ENCODE measurements around the gene B4GALT5.

Gene B4GALT5

GRCh38 chr20:49589747-49590146 is 123.9 kb downstream of the B4GALT5 start:
- DNase-seq (ENCODE audit: low spot score): no peak

GRCh38 chr20:49587111-49587570 is 126.5 kb downstream of the B4GALT5 start:
- DNase-seq (ENCODE audit: low spot score): no peak
- TF ChIP-seq, protein P1, sequence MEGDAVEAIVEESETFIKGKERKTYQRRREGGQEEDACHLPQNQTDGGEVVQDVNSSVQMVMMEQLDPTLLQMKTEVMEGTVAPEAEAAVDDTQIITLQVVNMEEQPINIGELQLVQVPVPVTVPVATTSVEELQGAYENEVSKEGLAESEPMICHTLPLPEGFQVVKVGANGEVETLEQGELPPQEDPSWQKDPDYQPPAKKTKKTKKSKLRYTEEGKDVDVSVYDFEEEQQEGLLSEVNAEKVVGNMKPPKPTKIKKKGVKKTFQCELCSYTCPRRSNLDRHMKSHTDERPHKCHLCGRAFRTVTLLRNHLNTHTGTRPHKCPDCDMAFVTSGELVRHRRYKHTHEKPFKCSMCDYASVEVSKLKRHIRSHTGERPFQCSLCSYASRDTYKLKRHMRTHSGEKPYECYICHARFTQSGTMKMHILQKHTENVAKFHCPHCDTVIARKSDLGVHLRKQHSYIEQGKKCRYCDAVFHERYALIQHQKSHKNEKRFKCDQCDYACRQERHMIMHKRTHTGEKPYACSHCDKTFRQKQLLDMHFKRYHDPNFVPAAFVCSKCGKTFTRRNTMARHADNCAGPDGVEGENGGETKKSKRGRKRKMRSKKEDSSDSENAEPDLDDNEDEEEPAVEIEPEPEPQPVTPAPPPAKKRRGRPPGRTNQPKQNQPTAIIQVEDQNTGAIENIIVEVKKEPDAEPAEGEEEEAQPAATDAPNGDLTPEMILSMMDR (IDR thresholded peaks at IDR 0.05; ENCODE audit: extremely low read depth, missing control alignments): no peak

More at GRCh38 chr20:49589747-49590146, 123.9 kb downstream of the B4GALT5 start:
- TF ChIP-seq, protein P1 (IDR thresholded peaks at IDR 0.05; ENCODE audit: extremely low read depth, missing control alignments): no peak

DNA sequence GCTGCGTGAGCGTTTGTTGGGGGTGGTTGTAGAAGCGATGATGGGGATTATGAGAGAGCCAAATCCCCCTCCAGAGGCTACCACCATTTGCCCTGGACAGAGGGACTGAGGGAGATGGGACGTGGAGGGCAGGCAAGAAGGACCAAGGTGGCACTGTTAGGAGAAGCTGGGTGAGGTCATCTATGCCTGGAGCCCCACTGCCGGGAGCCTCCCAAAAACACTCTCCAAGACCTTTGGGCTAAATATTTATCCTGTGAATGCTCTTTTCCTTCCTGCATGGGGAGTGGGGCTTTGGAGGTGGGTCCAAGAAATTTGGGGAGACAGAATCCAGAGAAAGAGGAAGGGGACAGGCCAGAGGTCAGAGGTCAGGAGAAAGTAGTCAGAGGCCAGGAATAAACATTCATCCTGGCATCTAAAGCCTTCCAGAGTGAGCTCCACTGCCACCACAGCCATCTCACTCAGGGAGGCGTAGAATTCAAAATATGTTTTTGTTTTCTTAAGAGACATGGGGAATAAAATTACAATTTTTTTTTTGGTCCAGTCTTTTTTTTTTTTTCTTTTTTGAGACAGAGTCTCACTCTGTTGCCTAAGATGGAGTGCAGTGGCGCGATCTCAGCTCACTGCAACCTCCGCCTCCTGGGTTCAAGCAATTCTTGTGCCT is 128.0 kb downstream of the B4GALT5 start:
- TF ChIP-seq, protein P1 (IDR thresholded peaks at IDR 0.05; ENCODE audit: extremely low read depth, missing control alignments): no peak
- DNase-seq (ENCODE audit: low spot score): no peak

GRCh38 chr20:49584418-49585382 is 129.0 kb downstream of the B4GALT5 start:
- TF ChIP-seq, protein P1 (IDR thresholded peaks at IDR 0.05; ENCODE audit: extremely low read depth, missing control alignments): no peak
- DNase-seq (ENCODE audit: low spot score): no peak

DNA sequence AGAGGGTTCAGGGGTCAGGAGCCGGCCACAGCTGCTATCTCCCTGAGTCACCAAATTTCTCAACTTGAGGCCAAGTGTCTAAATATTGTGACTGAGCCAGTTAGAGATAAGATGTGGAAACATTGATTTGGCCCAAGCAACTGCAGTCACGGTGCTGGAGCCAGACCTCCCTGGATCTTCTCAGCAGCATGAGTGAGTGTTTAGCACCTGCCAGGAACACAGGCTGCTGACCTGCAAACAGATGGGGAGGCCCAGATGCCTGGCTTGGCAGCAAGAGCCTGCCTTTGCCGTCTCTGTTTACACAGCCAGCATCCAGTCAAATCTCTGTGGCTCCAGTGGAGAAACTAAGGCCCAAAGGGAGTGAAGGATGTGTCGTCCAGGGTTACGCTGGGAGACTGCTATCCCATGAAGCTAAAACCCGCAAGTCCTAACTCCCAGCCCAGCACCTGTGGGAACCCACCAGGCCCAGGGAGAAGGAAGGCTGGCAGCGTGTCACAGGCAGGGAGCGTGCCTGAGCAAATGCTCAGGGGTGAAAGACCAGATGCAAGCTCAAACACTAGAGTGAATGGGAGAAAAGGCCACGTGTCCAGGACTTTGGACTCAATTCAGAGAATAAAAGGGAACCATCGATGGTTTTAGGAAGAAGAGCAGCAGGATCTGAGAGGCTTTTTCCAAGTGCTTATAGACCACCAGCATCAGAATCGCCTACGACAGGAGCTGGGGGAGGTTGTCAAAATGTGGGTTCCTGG is 129.8 kb downstream of the B4GALT5 start:
- TF ChIP-seq, protein P1 (IDR thresholded peaks at IDR 0.05; ENCODE audit: extremely low read depth, missing control alignments): no peak
- no peak for DNase-seq (ENCODE audit: low spot score)

GRCh38 chr20:49583343-49583668 is 130.4 kb downstream of the B4GALT5 start:
- TF ChIP-seq, protein P1 (IDR thresholded peaks at IDR 0.05; ENCODE audit: extremely low read depth, missing control alignments): no peak
- DNase-seq (ENCODE audit: low spot score): no peak
